SW480 (cell line): ENCODE data around the gene TRAP1.
"Not testable (repeated sequence)": the region's sequence is repeated elsewhere in the genome, so short reads cannot be mapped to it uniquely, and the experiment has no call there.

Experiments
- DNase-seq: peaks from one replicate; pipeline ENCODE4 v3.0.0-alpha.2; 2016; ENCODE audit warnings: low spot score

Gene TRAP1

DNA sequence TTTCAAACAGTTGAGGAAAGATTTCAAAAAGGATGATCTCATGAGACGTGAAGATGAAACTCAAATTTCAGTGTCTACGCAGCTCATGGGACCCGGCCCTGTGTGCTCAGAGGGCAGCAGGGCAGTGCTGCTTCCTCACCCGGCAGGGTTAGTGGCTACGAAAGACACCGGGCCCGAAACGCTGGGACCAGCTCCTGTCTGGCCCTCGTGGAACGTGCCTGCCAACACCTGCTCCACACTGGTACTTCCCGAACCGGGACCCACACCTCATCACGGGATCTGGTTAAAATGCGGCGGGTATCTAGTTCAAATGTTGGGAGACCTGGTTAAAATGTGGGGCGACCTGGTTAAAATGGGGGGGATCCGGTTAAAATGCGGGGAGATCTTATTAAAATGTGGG lies 44.1 kb downstream of the TRAP1 start:
- no peak for DNase-seq

DNA sequence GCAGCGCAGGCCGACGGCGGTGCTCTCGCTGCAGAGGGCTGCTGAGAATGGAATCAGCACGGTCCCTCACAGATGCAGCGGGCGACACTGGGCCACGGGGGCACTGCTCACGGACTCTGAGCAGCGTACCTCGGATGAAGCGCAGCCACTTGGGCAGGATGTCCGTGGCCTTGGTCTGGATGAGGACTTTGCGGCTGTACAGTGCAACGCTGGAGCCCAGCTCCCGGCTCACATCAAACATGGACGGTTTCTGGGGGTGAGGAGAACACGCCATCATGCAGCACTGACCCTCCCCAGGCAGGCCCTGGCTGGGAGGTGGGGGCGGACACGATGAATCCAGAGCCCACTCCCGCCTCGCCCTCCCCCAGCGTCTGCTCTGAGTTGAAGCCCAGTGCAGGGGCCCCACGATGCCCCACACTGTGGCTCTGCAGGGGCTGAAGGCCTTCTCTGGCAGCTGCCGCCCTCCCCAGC lies 44.7 kb downstream of the TRAP1 start:
- no peak for DNase-seq

DNA sequence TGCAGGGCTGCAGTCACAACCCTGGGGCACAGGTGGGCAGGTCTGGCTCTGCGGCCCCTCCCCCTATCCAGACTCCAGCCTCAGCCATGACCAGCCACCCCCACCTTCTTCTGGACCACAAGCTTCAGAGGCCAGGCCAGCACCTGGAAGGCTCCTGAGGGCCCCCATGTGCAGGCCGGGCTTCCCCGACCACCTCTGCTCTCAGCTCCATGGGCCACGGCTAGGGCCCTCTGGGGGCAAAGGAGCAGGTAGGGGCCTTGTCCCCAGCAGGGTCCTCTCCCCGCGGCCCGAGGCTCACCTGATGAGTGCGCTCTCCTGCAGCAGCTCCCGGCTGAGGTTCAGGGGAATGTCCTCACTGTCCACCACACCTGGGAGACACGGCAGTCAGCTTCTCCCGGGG lies 45.9 kb downstream of the TRAP1 start:
- DNase-seq: no peak

DNA sequence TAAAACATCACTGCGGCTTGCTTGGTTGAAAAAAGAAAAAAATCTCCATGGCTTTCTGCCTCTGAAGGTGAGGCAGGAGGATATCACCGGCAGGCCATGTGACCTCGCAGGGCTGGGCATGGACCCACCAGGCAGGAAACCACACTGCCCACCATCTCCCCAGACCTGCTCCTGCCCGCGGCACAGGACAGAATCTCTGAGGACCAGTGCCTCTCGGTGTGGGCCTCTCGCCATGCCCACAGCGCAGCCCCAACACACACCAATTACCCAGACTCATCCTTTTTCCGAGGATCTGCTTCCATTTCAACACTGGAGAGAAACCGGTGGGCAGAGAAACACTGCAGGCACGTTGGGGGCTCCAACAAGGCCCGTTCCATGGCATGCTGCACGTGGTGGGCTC lies 46.6 kb downstream of the TRAP1 start:
- no peak for DNase-seq

- DNase-seq: no peak
Measured at GRCh38 chr16:3669082-3669481, 48.2 kb downstream of the TRAP1 start.

DNA sequence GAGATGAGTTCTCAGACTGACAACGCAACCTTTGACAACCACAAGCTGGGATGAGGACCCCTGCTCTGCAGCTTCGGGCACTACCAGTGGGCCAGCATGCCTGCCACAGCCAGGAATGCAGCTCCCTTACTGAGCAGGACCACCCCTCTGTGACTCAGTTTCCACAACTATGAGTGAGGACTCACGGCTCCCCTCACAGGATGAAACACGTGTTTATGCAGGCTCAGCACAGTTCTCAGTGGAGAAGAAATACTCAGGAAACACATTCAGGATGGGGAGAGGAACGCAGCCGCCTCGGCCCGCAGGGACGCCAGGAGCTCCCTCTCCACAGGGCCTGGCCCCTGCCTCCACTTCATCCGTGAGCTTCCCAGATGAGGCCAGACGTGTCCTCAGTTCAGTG lies 48.7 kb downstream of the TRAP1 start:
- DNase-seq: no peak

DNA sequence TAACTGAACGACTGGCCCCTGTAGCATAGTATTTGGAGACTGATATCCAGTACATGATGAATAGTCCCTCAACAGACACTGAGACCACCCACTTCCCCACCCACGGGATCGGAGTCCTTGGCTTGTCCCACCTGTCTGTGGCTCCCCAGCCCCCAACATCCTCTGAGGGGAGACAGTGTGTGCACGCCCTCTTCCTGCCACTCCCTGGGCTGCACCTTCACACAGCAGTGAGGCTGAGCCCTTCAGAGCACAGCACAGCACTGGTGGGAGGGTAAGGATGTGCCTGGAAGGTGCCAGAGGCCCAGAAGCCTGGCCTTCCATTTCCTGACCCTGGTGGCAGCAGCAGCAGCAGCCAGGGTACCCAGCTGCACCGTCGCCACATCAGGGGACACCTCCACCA lies 51.8 kb downstream of the TRAP1 start:
- DNase-seq: no peak

DNA sequence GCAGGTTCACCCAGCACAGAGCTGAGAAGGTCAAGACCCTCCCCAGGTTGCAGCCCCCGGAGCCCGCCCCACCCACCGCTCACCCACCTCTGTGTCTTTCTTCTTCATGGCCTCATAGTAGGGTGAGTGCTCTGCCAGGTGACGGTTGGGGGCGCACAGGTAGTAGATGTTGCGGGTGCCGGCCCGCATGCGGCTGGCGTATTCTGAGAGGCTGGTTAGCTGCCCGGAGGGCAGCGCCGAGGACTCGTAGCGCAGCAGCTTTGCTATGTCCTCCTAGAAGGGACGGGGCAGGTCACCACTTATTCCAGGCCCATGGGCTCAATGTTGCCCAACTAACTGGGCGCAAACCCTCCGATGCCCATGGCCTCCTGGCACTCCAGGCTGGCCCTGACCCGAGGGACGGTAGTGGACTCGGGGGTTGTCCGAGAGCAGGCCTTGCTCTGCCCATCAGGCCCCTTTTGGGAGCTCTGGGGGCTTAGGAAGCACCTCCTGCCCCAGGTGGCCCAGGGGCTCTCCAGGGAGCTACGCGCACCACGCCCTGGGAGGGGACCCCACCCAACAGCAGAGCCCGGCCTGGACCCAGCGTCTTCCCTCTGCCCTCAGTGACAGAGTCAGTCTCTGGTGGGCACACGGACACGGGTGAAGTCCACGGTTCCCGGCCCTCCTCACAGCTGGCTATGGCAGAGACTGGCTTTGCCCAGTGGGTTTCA lies 53.0 kb downstream of the TRAP1 start:
- no peak for DNase-seq

DNA sequence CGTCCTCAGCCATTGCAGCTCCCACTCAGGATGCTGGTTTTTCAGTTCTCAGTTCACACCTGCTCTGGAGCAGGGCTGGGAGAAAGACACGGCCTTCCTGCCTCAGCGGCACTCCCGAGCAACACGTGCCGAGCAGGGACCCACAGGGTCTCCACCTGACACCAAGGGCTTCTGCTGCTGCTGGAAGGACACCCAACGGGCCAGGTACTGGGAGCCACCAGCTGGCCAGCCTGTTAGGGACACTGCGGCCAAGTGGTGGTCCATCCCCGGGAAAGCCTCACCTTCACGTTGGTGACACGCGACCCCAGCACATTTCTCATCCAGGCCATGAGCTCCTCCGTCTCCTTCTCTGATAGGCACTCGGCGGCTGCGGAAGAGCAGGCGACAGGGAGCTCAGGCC lies 54.7 kb downstream of the TRAP1 start:
- DNase-seq: no peak

DNA sequence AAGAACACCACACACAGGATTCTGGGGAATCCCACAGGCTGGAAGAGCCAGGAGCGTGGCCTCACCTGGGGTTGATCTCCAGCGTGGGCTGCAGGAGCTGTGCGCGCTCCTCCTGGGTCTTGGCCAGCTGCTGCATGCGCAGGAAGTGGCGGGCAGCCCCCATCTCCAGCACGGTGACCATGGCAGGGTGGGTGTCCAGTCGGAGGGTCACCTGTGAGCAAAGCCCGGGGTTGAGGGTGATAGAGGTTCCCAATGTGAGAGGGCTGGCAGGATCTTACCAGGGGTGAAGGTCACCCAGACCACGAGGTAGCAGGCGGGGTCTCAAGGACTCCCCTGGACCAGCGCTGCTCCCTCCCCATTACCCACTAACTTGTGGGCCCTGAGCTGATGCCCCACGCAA lies 55.4 kb downstream of the TRAP1 start:
- DNase-seq: no peak

DNA sequence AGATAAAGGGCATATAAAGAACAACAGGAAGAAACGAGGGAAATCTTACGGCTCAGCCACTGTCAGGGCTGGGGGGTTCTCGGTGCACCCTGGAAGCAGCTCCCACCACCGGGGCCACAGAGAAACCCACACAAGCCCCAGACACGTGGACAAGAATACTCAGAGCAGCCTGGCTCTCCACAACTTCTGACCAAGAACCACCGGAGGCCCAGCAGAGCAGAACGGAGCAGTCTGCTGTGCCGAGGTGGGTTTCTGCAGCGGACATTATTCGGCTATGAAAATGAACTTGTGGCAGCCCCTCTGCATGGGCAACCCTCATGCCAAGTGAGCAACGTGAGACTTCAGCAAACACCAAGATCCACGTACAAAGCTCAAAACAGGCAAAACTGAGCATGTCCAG lies 56.0 kb downstream of the TRAP1 start:
- no peak for DNase-seq

DNA sequence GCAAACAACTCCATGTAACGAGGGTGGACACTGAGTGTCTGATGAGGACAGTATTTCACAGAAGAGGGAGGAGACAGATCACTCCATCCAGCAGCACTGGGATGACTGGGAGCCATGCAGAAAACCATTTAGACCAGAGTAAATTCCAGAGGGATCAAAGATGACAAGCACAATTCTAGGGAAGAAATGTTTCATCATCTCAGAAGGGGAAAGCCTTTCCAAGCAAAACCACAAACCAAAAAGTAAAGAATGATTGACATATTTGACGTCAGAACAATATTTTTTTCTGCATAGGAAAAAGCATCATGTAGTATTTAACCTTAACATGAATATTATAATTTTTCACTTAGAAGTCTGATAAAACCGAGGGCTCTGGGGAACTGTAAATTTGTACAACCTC lies 58.1 kb downstream of the TRAP1 start:
- peak; percentile 29 for DNase-seq

GRCh38 chr16:3656491-3657468 lies 60.5 kb downstream of the TRAP1 start:
- peak; percentile 85 for DNase-seq

DNA sequence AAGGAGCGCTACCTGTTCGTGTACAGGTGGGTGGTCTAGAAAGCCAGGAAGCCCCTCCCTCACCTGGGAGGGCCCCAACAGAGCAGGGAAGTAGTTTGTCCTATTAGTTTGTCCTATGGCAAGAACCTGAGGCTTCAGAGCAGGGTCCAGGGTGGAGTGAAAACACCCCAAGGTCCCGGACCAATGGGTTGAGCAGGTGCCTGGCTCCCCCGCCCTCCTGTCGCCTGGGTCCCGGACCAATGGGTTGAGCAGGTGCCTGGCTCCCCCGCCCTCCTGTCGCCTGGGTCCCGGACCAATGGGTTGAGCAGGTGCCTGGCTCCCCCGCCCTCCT lies 61.2 kb downstream of the TRAP1 start:
- not testable (repeated sequence) for DNase-seq

GRCh38 chr16:3655396-3656159 lies 61.7 kb downstream of the TRAP1 start:
- DNase-seq: no peak

- no peak for DNase-seq
Measured at GRCh38 chr16:3655030-3655395, 62.3 kb downstream of the TRAP1 start.

DNA sequence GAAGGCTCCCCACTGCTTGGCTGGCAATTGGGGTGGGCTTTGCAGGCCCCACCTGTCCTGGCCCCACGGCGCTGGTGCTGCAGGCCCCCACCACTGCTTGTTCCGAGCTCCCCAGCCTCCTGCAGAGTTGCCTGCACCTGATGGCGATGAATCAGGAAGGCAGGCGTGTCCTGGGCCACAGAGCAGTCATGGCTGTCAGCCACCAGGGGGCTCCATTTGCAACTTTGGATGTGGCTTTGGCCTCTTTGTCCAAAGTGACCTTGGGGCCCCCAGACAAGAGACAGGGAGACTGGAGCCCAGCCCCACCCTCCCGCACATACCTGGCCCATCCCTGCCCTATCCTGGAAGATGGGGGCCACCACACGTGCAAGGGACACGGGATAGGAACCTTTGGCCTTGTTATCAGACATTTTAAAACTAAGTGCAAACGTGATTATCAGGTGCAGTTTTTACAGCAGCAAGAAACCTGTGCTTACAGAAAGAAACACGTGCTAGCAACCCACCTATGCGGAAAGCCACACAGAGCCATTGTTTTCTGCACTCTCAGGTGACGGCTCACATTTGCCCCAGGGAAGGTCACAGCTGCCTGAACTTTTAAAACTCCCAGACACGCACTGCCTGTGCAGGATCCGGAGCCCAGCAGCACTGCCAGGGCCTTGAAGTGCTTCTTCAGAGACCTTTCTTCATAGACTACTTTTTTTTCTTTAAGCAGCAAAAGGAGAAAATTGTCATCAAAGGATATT lies 62.9 kb downstream of the TRAP1 start, which contains the start of gene DNASE1:
Gene DNASE1 (plus strand): TSS at position 443 of the 743 bp plus-strand sequence. CDS start 683 bp downstream, outside the sequence.
- DNase-seq: peak; percentile 55

DNA sequence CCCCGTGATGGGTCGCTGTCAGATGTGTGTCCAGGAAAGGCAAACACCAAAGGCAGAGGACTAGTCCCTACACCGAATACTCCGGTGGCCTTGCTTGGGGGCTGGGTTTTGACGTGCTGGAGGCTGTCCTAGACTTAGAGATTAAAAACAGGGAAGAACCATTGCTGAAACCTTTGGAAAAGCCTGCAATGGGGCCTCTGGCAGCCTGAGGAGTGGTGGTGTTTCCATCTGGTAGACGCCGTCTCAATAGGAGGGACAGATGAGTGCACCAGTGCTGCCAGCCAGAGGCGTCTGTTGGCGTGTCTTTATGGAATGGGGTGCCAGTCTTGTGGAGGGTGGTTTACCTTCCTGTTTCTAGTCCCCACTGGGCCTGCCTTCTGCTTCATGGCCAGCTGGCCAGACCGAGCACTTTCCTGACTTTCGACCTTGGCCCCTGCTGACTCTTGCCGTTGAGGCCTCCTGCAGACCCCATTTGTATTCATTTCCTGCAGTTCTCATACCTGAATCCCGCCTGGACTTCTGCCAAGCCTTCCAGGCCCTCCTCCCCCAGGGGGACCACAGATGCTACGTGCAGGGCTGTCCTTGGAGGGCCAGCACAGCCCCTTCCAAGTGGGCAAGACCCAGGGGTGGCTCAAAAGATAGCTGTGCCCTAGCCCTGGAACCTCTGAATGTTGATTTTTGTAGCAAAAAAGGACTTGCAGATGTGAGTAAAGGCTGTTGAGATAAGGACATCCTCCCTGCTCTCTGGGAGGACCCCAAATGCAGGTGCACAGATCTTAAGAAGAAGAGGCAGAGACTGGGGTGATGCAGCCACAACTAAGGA lies 64.7 kb downstream of the TRAP1 start:
- no peak for DNase-seq

DNA sequence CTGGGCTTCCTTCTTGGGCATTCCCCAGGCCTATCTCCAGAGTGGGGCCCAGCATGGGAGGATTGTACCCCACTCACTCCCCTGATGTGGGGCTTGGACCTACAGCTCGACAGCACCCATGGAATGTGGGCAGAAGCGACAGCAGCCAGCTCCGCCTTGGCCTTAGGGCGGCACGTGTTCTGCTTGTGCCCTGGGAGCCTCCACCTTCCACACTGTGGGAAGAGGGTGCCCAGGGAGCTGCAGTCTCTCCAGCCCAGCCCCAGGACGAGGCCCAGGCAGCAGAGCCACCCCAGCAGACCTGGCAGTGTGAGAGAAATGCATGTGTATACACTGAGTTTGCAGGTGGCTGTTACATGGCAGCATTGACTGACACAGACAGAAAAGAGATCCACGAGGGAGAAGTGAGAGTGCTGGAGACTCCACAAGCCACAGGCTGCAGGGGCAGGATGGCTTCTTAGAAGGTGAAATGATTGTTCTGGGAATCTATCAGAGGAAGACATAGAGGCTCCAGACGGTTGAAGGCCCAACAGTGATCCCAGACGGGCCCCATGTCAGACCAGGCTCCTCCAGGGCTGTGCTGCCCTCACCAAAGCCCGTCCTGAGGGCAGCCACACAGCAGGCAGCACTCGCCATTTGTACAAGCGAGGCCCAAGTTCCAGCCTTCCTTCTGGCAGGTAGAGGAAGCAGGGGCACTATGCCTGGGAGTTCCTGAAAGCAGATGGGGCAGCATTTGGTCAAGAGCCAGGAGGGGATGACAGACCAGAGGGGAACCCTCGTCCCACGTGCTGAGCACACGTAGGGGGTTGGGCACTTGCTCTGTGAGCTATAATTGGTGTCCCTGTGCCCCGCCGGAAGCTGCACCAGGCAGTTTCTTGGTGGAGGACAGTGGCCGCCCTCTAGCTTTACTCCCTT lies 65.6 kb downstream of the TRAP1 start:
- DNase-seq: no peak
